ENCODE measurements around the gene MYZAP. TPM values are rescaled to one million over a fixed set of nuclear protein-coding genes. Genes with fewer than 3 reads are reported as not detected.

The MYZAP gene
- total RNA-seq, 1 donor = 0.43 TPM

DNA sequence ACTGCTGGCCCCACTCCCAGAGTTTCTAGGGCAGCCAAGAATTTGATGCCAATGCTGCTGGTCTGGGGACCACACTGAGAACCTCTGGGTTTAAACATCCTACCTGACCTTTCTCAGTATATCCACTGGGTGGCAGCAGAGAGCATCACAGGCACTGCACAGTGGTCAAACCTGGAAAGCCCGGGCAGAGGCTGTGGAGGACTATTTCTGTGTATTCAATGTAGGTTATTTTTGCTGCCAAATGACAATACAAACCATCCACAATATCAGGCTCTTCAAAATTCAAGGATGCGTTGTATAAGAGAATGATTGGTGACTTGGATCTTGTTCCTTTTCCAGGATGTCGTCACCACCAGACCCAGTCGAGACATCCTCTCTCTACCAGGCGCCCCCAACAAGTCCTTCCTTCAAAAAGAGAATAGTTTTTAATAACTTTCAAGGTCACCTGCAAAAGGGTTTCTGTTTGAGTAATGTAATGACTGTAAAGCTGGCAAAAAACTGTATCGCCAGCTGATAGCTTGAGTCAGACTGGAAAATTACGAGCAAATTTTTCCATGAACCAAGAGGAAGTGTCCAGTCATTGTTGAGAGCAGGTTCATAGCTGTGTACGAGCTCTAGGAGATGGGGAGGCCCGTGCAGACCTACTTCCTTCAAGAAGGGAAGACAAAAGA, 30.5 kb upstream of the MYZAP start:
- no peak overlapping the region for H3K4me3 ChIP-seq (ENCODE audit: low read depth, low read length)
- DNase-seq (ENCODE audit: low read depth) = peak; percentile 66
- TF ChIP-seq, protein P1, sequence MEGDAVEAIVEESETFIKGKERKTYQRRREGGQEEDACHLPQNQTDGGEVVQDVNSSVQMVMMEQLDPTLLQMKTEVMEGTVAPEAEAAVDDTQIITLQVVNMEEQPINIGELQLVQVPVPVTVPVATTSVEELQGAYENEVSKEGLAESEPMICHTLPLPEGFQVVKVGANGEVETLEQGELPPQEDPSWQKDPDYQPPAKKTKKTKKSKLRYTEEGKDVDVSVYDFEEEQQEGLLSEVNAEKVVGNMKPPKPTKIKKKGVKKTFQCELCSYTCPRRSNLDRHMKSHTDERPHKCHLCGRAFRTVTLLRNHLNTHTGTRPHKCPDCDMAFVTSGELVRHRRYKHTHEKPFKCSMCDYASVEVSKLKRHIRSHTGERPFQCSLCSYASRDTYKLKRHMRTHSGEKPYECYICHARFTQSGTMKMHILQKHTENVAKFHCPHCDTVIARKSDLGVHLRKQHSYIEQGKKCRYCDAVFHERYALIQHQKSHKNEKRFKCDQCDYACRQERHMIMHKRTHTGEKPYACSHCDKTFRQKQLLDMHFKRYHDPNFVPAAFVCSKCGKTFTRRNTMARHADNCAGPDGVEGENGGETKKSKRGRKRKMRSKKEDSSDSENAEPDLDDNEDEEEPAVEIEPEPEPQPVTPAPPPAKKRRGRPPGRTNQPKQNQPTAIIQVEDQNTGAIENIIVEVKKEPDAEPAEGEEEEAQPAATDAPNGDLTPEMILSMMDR (IDR thresholded peaks at IDR 0.05; ENCODE audit: insufficient read depth, low read depth, low read length) = peak; percentile 95

DNA sequence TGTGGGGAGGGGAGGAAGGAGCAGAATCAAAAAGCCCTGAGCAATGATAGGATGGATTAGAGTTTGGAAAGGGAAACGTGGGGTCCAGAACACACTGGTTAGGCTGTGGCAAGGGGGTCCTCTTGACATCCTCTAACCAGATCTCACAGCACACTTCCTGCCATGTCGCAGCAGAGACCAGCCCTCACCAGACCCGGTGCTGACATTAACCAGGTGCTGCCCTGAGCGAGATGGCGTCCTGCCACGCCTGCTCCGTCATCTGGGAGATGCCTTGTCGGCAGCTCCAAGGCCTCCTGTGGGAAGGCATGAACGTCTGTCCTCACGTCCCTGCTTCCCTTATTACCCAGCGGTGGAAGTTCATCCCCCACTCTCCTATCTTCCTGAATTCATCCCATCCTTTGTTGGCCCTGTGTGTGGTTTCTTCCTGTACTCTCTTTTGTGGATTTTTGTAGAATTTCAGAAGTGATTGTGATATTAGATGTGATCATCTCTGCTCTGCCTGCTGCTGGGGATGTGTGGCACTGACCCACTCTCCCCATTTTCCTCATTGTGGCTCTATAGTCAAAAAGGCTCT, 29.4 kb upstream of the MYZAP start:
- TF ChIP-seq, protein P1 (IDR thresholded peaks at IDR 0.05; ENCODE audit: insufficient read depth, low read depth, low read length) = no peak
- H3K4me3 ChIP-seq (ENCODE audit: low read depth, low read length) = no peak overlapping the region

DNA sequence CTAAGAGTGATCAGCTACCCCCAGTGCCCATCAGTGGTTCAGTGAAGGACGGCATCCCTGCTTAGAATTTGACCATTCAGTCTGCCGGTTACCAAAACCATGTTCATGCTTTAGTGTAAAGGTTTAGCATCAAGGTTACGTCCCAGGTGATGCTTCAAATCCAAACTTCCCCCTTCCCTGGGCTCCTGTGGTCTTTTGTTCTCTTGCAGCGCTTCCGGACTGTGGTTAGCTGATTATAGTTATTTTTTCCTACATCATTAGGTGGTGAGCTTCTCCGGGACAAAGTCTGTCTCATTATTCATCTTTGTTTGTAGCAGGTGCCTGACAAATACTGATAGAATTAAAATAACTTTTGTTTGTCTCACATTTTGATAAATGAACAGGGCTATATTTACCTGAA, 28.3 kb upstream of the MYZAP start:
- no peak for DNase-seq (ENCODE audit: low read depth)
- H3K4me3 ChIP-seq (ENCODE audit: low read depth, low read length) = no peak overlapping the region
- TF ChIP-seq, protein P1 (IDR thresholded peaks at IDR 0.05; ENCODE audit: insufficient read depth, low read depth, low read length) = no peak

More for the DNA sequence above, 29.4 kb upstream of the MYZAP start:
- no peak for DNase-seq (ENCODE audit: low read depth)

DNA sequence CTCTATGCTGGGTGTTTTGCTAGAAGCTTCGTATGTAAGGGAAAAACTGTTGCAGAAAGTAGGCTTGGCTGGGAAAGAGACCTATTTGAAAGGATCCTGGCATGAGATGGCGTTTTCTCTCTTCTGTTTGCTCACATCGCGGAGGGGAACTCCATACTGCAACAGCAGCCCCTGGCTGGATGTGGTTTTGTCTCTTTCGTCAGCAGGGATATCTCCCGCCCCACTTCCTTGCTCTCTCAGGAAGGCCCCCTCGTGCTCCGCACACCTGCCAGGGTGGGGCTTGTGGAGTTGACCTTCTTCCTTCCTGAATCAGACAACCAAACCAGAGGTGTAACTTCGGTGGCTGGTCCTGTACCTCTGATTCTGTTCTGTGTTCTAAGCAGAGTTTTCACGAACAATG, 26.4 kb upstream of the MYZAP start:
- TF ChIP-seq, protein P1 (IDR thresholded peaks at IDR 0.05; ENCODE audit: insufficient read depth, low read depth, low read length) = no peak
- DNase-seq (ENCODE audit: low read depth) = no peak
- H3K4me3 ChIP-seq (ENCODE audit: low read depth, low read length) = no peak overlapping the region

- TF ChIP-seq, protein P1 (IDR thresholded peaks at IDR 0.05; ENCODE audit: insufficient read depth, low read depth, low read length) = no peak
- peak; percentile 31 for DNase-seq (ENCODE audit: low read depth)
- no peak overlapping the region for H3K4me3 ChIP-seq (ENCODE audit: low read depth, low read length)
Observed at GRCh38 chr15:57566834-57567233, 24.9 kb upstream of the MYZAP start.

- DNase-seq (ENCODE audit: low read depth) = peak; percentile 74
- no peak overlapping the region for H3K4me3 ChIP-seq (ENCODE audit: low read depth, low read length)
- TF ChIP-seq, protein P1 (IDR thresholded peaks at IDR 0.05; ENCODE audit: insufficient read depth, low read depth, low read length) = no peak
Observed at GRCh38 chr15:57567891-57568290, 23.8 kb upstream of the MYZAP start.

Measured in fibroblast of villous mesenchyme (primary cell).